Activated T-cell treated with anti-CD3 and anti-CD28 coated beads for 48 hours (primary cell): ENCODE results near the gene CLEC18B.
A peak's percentile ranks its signal among the peaks of the same experiment; 100 is the strongest.
"Not testable (repeated sequence)": the region's sequence is repeated elsewhere in the genome, so short reads cannot be mapped to it uniquely, and the experiment has no call there.

Experiments used
- DNase-seq: peaks from one replicate; pipeline ENCODE4 v3.0.0-alpha.2; 2020; ENCODE audit warnings: low read depth

CLEC18B gene

GRCh38 chr16:74406600-74407361 lies 14.5 kb downstream of the CLEC18B start:
- not testable (repeated sequence) for DNase-seq

- DNase-seq, result not testable (repeated sequence)
Measured at GRCh38 chr16:74404148-74404933, 16.9 kb downstream of the CLEC18B start.

- not testable (repeated sequence) for DNase-seq
Measured at GRCh38 chr16:74400238-74400637, 21.0 kb downstream of the CLEC18B start.

- DNase-seq, result not testable (repeated sequence)
Measured at GRCh38 chr16:74398212-74398895, 22.9 kb downstream of the CLEC18B start.

GRCh38 chr16:74396521-74397017 lies 24.7 kb downstream of the CLEC18B start:
- not testable (repeated sequence) for DNase-seq

GRCh38 chr16:74394604-74395003 lies 26.7 kb downstream of the CLEC18B start:
- DNase-seq, result not testable (repeated sequence)

- DNase-seq, result not testable (repeated sequence)
Measured at GRCh38 chr16:74394131-74394530, 27.1 kb downstream of the CLEC18B start.

GRCh38 chr16:74391454-74392050 lies 29.7 kb downstream of the CLEC18B start:
- not testable (repeated sequence) for DNase-seq

- DNase-seq, result not testable (repeated sequence)
Measured at GRCh38 chr16:74382339-74383034, 38.8 kb downstream of the CLEC18B start.

GRCh38 chr16:74373847-74374184 lies 47.5 kb downstream of the CLEC18B start:
- not testable (repeated sequence) for DNase-seq

- no peak for DNase-seq
Measured at GRCh38 chr16:74372953-74373846, 48.1 kb downstream of the CLEC18B start.

- no peak for DNase-seq
Measured at GRCh38 chr16:74372369-74372768, 48.9 kb downstream of the CLEC18B start.

GRCh38 chr16:74370338-74371135 lies 50.7 kb downstream of the CLEC18B start:
- not testable (repeated sequence) for DNase-seq

- DNase-seq, result peak; percentile 99
Measured at GRCh38 chr16:74368002-74368911, 53.0 kb downstream of the CLEC18B start.

- peak; percentile 2 for DNase-seq
Measured at GRCh38 chr16:74367469-74368001, 53.7 kb downstream of the CLEC18B start.

- DNase-seq, result not testable (repeated sequence)
Measured at GRCh38 chr16:74361646-74362610, 59.4 kb downstream of the CLEC18B start.
